NCI-H510A treated with DMSO at 0.1 percent for 48 hours (cell line): ENCODE data around the gene CDK3.

Experiments
- DNase-seq: peaks from one replicate; lab custom pipeline; 2025; lab: John Stamatoyannopoulos, UW

Gene CDK3

GRCh38 chr17:76014100-76014924 lies 13.7 kb downstream of the CDK3 start:
- peak; percentile 78 for DNase-seq

- DNase-seq, result peak; percentile 9
Measured at GRCh38 chr17:76014925-76015261, 14.2 kb downstream of the CDK3 start.

GRCh38 chr17:76017481-76018339 lies 17.1 kb downstream of the CDK3 start:
- DNase-seq, result no peak

GRCh38 chr17:76018340-76018680 lies 17.7 kb downstream of the CDK3 start:
- DNase-seq, result no peak

GRCh38 chr17:76018801-76019200 lies 18.1 kb downstream of the CDK3 start:
- no peak for DNase-seq

- no peak for DNase-seq
Measured at GRCh38 chr17:76019833-76020467, 19.3 kb downstream of the CDK3 start.

GRCh38 chr17:76022285-76022684 lies 21.6 kb downstream of the CDK3 start:
- no peak for DNase-seq

GRCh38 chr17:76022973-76023899 lies 22.6 kb downstream of the CDK3 start:
- no peak for DNase-seq

- DNase-seq, result no peak
Measured at GRCh38 chr17:76023900-76024237, 23.2 kb downstream of the CDK3 start.

GRCh38 chr17:76024353-76024752 lies 23.7 kb downstream of the CDK3 start:
- DNase-seq, result no peak

GRCh38 chr17:76025294-76025693 lies 24.6 kb downstream of the CDK3 start:
- no peak for DNase-seq

GRCh38 chr17:76026714-76027158 lies 26.1 kb downstream of the CDK3 start:
- DNase-seq, result no peak

- DNase-seq, result peak; percentile 72
Measured at GRCh38 chr17:76027159-76027839, 26.6 kb downstream of the CDK3 start, which contains the start of gene EVPL. Gene EVPL (minus strand): TSS chr17:76027306. CDS start chr17:76027198, 108 bp downstream.

GRCh38 chr17:76032073-76032779 lies 31.6 kb downstream of the CDK3 start:
- no peak for DNase-seq

GRCh38 chr17:76032780-76033108 lies 32.1 kb downstream of the CDK3 start:
- DNase-seq, result no peak

- no peak for DNase-seq
Measured at GRCh38 chr17:76033139-76033538, 32.5 kb downstream of the CDK3 start.

GRCh38 chr17:76034428-76035350 lies 34.0 kb downstream of the CDK3 start:
- no peak for DNase-seq

GRCh38 chr17:76036497-76037261 lies 36.0 kb downstream of the CDK3 start:
- no peak for DNase-seq

GRCh38 chr17:76038050-76038449 lies 37.4 kb downstream of the CDK3 start:
- DNase-seq, result no peak
